ENCODE measurements around the gene HUS1.
"Not testable (repeated sequence)": the region's sequence is repeated elsewhere in the genome, so short reads cannot be mapped to it uniquely, and the experiment has no call there.

Gene HUS1

GRCh38 chr7:47923081-47923875 is 56.1 kb downstream of the HUS1 start:
- DNase-seq (ENCODE audit: low spot score) = not testable (repeated sequence)

- DNase-seq (ENCODE audit: low spot score) = not testable (repeated sequence)
These were observed 62.9 kb downstream of the HUS1 start for GRCh38 chr7:47916514-47916913.

- DNase-seq (ENCODE audit: low spot score) = no peak
These were observed 63.8 kb downstream of the HUS1 start for GRCh38 chr7:47915616-47915976.

- no peak for DNase-seq (ENCODE audit: low spot score)
These were observed 64.4 kb downstream of the HUS1 start for GRCh38 chr7:47914717-47915615.

Data from pons (tissue), 1 donor.